Measurements from ENCODE around the gene RGL3.
"Not testable (repeated sequence)": the region's sequence is repeated elsewhere in the genome, so short reads cannot be mapped to it uniquely, and the experiment has no call there.

The RGL3 gene

GRCh38 chr19:11418549-11419506 lies at the start of gene RGL3:
Gene RGL3, minus strand, starts transcription at chr19:11419314. Its CDS starts 36 bp downstream, at chr19:11419278.
- H3K27me3 Mint-ChIP-seq = peaks cover 84% of the 10 kb centered on the region
- H3K9me3 Mint-ChIP-seq = no peaks in the 10 kb centered on the region
- peak within 1 kb of the TSS in 1 of 2 donors; percentile 62 for H3K4me3 Mint-ChIP-seq
- peaks cover 52% of the 10 kb centered on the region for H3K4me1 Mint-ChIP-seq
- ATAC-seq (no peak), DNase-seq (no peak)
- no peak within 1 kb of the TSS for H3K27ac Mint-ChIP-seq

DNA sequence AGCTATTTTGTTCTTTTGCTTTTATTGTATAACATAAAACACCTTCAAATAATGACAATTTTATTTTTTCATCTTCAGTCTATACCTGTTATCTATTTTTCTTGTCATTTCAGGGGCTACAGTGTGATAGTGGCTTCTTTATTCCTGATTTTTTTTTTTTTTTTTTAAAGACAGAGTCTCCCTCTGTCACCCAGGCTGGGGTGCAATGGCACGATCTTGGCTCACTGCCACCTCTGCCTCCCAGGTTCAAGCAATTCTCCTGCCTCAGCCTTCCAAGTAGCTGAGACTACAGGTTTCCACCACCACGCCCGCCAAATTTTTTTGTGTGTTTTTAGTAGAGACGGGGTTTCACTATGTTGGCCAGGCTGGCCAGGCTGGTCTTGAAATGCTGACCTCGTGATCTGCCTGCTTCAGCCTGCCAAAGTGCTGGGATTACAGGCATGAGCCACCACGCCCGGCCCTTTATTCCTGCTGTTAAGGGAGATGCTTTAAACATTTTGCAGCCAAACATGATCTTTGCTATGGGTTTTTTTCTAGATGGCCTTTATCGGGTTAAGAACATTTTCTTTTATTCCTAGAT lies 49.2 kb upstream of the RGL3 start:
- not testable (repeated sequence) for H3K4me1 Mint-ChIP-seq, H3K27ac Mint-ChIP-seq, H3K4me3 Mint-ChIP-seq, DNase-seq, H3K9me3 Mint-ChIP-seq, ATAC-seq
- H3K27me3 Mint-ChIP-seq = peaks cover 13% of the 10 kb centered on the region

- Mint-ChIP-seq H3K4me3 (no peak overlapping the region), H3K27ac (no peak overlapping the region), H3K27me3 (peaks cover 3% of the 10 kb centered on the region), H3K4me1 (no peaks in the 10 kb centered on the region), H3K9me3 (no peaks in the 10 kb centered on the region)
- no peak for ATAC-seq
- no peak for DNase-seq
Measured at GRCh38 chr19:11465600-11465999, 46.5 kb upstream of the RGL3 start.

- H3K9me3 Mint-ChIP-seq = no peaks in the 10 kb centered on the region
- ATAC-seq = no peak
- no peak overlapping the region for H3K4me3 Mint-ChIP-seq
- DNase-seq = no peak
- no peaks in the 10 kb centered on the region for H3K4me1 Mint-ChIP-seq
- H3K27ac Mint-ChIP-seq = no peak overlapping the region
- peaks cover 13% of the 10 kb centered on the region for H3K27me3 Mint-ChIP-seq
Measured at GRCh38 chr19:11464333-11465265, 45.5 kb upstream of the RGL3 start.

DNA sequence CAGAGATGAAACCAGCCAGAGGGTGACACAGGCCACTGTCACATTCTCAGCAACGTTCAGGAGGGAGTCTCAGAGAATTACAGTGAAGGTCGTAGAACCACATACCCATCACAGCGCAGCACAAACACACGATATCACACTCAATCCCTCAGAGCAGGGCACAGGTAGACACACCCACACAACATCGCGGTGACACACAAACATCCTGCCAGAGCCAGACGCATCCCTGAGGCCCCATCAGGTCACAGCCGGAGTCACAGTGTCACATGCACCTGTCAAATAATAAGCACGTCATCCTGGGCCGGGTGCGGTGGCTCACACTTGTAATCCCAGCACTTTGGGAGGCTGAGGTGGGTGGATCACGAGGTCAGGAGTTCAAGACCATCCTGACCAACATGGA lies 44.3 kb upstream of the RGL3 start:
- H3K4me3 Mint-ChIP-seq = no peak overlapping the region
- H3K4me1 Mint-ChIP-seq = no peaks in the 10 kb centered on the region
- ATAC-seq = no peak
- H3K27ac Mint-ChIP-seq = no peak overlapping the region
- no peak for DNase-seq
- H3K9me3 Mint-ChIP-seq = no peaks in the 10 kb centered on the region
- peaks cover 18% of the 10 kb centered on the region for H3K27me3 Mint-ChIP-seq

DNA sequence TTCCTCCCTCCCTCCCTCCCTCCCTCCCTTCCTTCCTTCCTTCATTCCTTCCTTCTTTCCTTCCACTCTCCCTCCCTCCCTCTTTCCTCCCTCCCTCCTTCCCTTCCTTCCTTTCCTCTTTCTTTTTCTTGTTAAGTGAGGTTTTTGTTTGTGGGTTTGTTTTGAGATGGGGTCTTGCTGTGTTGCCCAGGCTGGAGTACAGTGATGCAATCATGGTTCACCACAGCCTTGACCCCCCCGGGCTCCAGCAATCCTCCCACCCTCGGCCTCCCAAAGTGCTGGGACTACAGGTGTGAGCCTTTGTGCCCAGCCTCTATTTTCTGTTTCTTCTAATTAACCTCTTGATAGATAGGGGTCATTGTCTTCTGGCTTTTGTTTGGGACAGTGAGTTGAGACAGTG lies 42.3 kb upstream of the RGL3 start:
- no peak for DNase-seq
- Mint-ChIP-seq H3K27ac (no peak overlapping the region), H3K4me3 (no peak overlapping the region), H3K4me1 (no peaks in the 10 kb centered on the region), H3K27me3 (peaks cover 31% of the 10 kb centered on the region), H3K9me3 (no peaks in the 10 kb centered on the region)
- no peak for ATAC-seq

DNA sequence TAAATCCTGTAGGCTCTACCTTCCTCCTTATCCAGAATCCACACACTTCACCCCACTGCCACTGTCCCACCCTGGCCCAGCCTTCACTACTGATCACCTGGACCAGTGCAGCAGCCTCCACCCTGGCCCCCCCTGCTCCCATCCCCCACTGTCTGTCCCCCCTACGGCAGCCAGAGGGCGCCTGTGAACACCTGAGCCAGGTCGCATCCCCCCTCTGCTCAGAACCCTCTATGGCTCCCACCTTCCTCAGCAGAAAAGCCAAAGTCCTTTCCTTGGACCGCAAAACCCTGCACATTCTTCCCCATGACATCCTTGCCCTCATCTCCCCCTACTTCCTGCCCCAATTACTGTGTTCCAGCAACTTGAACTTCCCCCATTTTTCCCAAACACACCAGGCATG lies 41.1 kb upstream of the RGL3 start:
- ATAC-seq (no peak), DNase-seq (no peak)
- H3K27ac Mint-ChIP-seq = no peak overlapping the region
- no peaks in the 10 kb centered on the region for H3K4me1 Mint-ChIP-seq
- peaks cover 38% of the 10 kb centered on the region for H3K27me3 Mint-ChIP-seq
- no peak overlapping the region for H3K4me3 Mint-ChIP-seq
- no peaks in the 10 kb centered on the region for H3K9me3 Mint-ChIP-seq

- H3K27me3 Mint-ChIP-seq = peaks cover 38% of the 10 kb centered on the region
- H3K27ac Mint-ChIP-seq, H3K9me3 Mint-ChIP-seq, DNase-seq, H3K4me1 Mint-ChIP-seq, H3K4me3 Mint-ChIP-seq, ATAC-seq: not testable (repeated sequence)
Measured at GRCh38 chr19:11458912-11459311, 39.8 kb upstream of the RGL3 start.

DNA sequence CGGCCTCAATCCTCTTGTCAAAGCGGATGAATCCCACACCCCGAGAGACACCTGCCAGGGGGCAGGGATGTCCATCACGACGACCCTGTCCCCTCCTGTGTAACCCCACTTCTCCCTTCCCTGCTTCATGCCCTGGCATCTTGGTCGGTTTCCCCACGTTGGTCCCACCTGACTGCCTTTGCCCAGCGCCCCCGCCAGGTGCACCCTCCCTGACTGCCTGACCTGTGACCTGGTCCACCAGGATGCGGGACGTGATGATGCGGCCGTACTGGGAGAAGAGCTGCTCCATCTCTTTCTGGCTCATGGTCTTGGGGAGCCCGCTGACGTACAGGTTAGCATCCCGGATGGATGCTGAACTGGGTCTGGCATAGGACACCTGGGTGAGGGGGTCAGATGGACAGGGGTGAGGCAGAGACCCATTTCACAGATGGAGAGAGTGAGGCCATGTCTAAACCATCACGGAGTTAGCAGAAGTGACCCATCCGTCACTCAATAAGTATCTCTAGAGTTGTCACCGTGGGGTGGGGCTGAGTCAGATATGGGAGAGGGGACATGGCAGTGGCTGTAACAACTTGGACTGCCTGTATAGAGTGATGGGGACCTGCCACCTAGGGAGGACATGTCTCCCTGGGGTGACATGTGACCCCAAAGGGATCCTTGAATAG lies 39.3 kb upstream of the RGL3 start:
- no peak for DNase-seq
- Mint-ChIP-seq H3K4me1 (no peaks in the 10 kb centered on the region), H3K27me3 (peaks cover 38% of the 10 kb centered on the region), H3K27ac (no peak overlapping the region), H3K4me3 (no peak overlapping the region), H3K9me3 (no peaks in the 10 kb centered on the region)
- no peak for ATAC-seq

GRCh38 chr19:11457831-11458230 lies 38.7 kb upstream of the RGL3 start:
- no peak overlapping the region for H3K4me3 Mint-ChIP-seq
- DNase-seq (no peak), ATAC-seq (no peak)
- H3K9me3 Mint-ChIP-seq = no peaks in the 10 kb centered on the region
- H3K4me1 Mint-ChIP-seq = no peaks in the 10 kb centered on the region
- H3K27me3 Mint-ChIP-seq = peaks cover 38% of the 10 kb centered on the region
- no peak overlapping the region for H3K27ac Mint-ChIP-seq

- H3K4me1 Mint-ChIP-seq = no peaks in the 10 kb centered on the region
- ATAC-seq = no peak
- peaks cover 43% of the 10 kb centered on the region for H3K27me3 Mint-ChIP-seq
- no peaks in the 10 kb centered on the region for H3K9me3 Mint-ChIP-seq
- no peak for DNase-seq
- no peak overlapping the region for H3K27ac Mint-ChIP-seq
- no peak overlapping the region for H3K4me3 Mint-ChIP-seq
Measured at GRCh38 chr19:11457115-11457514, 38.0 kb upstream of the RGL3 start.

DNA sequence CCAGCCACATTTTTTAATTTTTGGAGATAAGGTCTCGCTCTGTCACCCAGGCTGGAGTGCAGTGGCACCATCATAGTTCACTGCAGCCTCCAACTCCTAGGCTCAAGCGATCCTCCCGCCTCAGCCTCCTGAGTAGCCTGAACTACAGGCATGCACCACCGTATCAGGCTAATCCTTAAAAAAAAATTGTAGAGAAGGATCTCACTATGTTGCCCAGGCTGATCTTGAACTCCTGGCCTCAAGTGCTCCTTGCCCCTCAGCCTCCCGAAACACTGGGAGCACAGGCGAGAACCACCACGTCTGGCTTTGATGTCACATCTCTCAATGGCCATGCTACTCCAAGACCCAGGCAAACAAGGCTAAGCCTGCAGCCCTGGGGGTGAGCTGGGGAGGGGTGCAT lies 37.5 kb upstream of the RGL3 start:
- Mint-ChIP-seq H3K9me3 (no peaks in the 10 kb centered on the region), H3K4me1 (no peaks in the 10 kb centered on the region), H3K27me3 (peaks cover 43% of the 10 kb centered on the region), H3K4me3 (no peak overlapping the region), H3K27ac (no peak overlapping the region)
- ATAC-seq (no peak), DNase-seq (no peak)

DNA sequence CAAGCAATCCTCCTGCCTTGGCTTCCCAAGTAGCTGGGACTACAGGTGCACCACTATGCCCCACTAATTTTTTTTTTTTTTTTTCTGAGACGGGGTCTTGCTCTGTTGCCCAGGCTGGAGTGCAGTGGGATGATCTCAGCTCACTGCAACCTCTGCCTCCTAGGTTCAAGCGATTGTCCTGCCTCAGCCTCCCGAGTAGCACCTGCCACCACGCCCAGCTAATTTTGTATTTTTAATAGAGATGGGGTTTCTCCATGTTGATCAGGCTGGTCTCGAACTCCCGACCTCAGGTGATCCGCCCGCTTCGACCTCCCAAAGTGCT lies 36.1 kb upstream of the RGL3 start:
- ATAC-seq, H3K9me3 Mint-ChIP-seq, H3K4me3 Mint-ChIP-seq, H3K4me1 Mint-ChIP-seq, DNase-seq: not testable (repeated sequence)
- H3K27ac Mint-ChIP-seq = peak overlapping the region in 1 of 2 donors; percentile 82
- peaks cover 36% of the 10 kb centered on the region for H3K27me3 Mint-ChIP-seq

GRCh38 chr19:11453468-11454341 lies 34.6 kb upstream of the RGL3 start:
- peak; percentile 58 for ATAC-seq
- Mint-ChIP-seq H3K27me3 (peaks cover 28% of the 10 kb centered on the region), H3K4me1 (no peaks in the 10 kb centered on the region), H3K9me3 (no peaks in the 10 kb centered on the region), H3K4me3 (no peak overlapping the region), H3K27ac (no peak overlapping the region)
- no peak for DNase-seq

Measured in stimulated activated naive CD8-positive, alpha-beta T cell treated with anti-CD3 and anti-CD28 coated beads, Interleukin-15, amount 100 ng/mL, for 72 hours (primary cell).